Measurements from ENCODE around the gene DNAH12.

- TF ChIP-seq CTCF (IDR thresholded peaks at IDR 0.05; ENCODE audit: low read depth, low read length, poor library complexity, severe bottlenecking) (no peak), EZH2phosphoT487 (IDR thresholded peaks at IDR 0.05; ENCODE audit: borderline replicate concordance, low read length) (no peak)
These were observed 160.3 kb downstream of the DNAH12 start for GRCh38 chr3:57383838-57384237.

Measured in DOHH2 (cell line).